GM12875 (cell line): Measurements from ENCODE around the gene HECW1.

Source experiments
- H3K4me3 ChIP-seq: one replicate; pipeline ENCODE4 v1.5.1; 2011; ENCODE audit warnings: low read depth, low read length, control low read depth
- TF ChIP-seq, protein P1 (sequence below): IDR thresholded peaks from 2 replicates; pipeline ENCODE4 v1.5.1; 2011; ENCODE audit warnings: low read depth, mild to moderate bottlenecking, control low read depth, inconsistent platforms, low read length, moderate library complexity, borderline replicate concordance; ENCODE audit not compliant: insufficient read depth

Gene HECW1

GRCh38 chr7:43242628-43243255 is 130.3 kb downstream of the HECW1 start:
- TF ChIP-seq, protein P1, sequence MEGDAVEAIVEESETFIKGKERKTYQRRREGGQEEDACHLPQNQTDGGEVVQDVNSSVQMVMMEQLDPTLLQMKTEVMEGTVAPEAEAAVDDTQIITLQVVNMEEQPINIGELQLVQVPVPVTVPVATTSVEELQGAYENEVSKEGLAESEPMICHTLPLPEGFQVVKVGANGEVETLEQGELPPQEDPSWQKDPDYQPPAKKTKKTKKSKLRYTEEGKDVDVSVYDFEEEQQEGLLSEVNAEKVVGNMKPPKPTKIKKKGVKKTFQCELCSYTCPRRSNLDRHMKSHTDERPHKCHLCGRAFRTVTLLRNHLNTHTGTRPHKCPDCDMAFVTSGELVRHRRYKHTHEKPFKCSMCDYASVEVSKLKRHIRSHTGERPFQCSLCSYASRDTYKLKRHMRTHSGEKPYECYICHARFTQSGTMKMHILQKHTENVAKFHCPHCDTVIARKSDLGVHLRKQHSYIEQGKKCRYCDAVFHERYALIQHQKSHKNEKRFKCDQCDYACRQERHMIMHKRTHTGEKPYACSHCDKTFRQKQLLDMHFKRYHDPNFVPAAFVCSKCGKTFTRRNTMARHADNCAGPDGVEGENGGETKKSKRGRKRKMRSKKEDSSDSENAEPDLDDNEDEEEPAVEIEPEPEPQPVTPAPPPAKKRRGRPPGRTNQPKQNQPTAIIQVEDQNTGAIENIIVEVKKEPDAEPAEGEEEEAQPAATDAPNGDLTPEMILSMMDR = no peak

DNA sequence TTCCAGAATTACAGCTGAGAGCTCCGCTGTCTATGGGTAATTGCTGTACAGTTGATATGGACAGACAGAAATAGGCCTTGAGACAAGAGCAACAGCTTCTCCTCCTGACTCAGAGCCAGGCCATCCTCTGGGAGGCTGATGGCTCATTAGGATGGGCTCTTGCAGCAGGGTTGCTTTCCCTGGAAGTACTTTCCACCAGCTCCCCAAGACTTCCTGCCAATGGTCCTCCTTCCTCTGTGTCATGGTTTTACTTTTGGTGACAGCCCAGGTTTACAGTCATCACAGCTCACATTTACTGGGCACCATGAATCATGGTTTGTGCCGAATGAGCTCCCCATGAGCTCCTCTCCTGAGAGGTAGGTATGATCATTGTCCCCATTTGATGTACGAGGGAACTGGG is 131.8 kb downstream of the HECW1 start:
- H3K4me3 ChIP-seq = no peak overlapping the region
- TF ChIP-seq, protein P1 = no peak

More at GRCh38 chr7:43242628-43243255, 130.3 kb downstream of the HECW1 start:
- no peak overlapping the region for H3K4me3 ChIP-seq

- TF ChIP-seq, protein P1 = no peak
- H3K4me3 ChIP-seq = no peak overlapping the region
These were observed 132.3 kb downstream of the HECW1 start for GRCh38 chr7:43244784-43245183.

- TF ChIP-seq, protein P1 = no peak
- no peak overlapping the region for H3K4me3 ChIP-seq
These were observed 135.3 kb downstream of the HECW1 start for GRCh38 chr7:43247757-43248156.

DNA sequence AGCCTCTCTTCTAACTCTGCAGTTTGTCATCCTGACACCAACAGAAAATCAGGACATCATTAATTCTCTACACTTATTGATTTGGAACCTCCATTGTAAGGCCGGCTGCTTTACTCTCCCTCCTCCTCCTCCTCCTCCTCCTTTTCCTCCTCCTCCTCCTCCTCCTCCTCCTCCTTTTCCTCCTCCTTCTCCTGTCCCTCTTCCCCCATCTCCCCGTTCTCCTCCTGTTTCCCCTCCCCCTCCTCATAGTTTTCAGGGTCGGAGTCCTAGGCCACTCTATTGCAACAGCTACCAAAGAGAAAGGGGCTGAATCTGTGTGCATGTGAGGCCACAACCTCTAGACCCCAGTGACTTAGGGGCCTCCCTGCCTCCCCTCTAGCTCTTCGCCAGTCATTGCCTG is 136.1 kb downstream of the HECW1 start:
- H3K4me3 ChIP-seq = no peak overlapping the region
- TF ChIP-seq, protein P1 = no peak

DNA sequence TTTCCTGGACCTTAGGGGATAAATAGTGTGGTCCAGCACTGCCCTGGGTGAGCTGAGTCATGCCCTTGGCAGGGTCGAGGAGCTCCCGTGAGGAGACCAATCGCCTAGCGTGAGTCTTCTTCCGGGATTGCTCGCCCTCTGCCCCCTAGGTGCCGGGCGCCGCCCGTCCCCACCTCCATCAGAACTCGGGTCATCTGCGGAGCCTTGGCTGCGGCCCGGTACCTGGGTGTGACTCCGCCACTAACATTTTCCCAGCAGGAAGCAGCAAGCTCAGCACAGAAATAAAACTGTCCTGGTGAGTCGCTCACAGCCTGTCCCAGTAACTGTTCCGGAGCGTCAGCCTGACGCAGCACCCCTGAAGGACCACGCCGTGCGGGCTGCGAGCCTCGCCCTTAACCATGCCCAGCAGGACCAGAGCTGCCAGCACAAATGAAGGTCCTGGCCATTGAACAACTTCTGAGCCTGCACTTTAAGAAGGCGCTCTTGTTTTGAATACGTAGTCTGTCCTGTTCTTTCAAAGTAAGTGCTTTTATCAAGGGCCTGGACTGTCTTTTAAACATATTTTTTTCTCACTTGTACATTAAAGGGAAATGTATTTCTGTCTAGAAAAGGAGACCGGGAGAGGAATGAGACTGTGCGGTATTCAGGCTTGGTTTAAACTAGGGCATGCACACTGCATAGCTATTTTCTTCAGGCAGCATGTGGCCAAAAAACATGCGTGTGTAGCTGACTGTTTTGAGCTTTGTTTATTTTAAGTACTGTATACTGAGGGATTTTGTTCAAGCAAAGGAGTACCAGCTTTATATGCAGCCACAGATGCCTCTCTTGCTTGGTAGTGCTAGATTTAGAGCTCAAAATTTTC is 136.7 kb downstream of the HECW1 start:
- TF ChIP-seq, protein P1 = no peak
- no peak overlapping the region for H3K4me3 ChIP-seq

GRCh38 chr7:43249823-43250145 is 137.3 kb downstream of the HECW1 start:
- TF ChIP-seq, protein P1 = no peak
- H3K4me3 ChIP-seq = no peak overlapping the region
